HG03439 (cell line): Measurements from ENCODE around the gene NLE1.
"Not testable (repeated sequence)": the region's sequence is repeated elsewhere in the genome, so short reads cannot be mapped to it uniquely, and the experiment has no call there.

Source experiments
- ATAC-seq: cut with Tn5 transposase; IDR thresholded peaks from one replicate; pipeline ENCODE4 v1.9.1; 2021; ENCODE audit warnings: mild to moderate bottlenecking, moderate library complexity; ENCODE audit not compliant: unreplicated experiment

The NLE1 gene

DNA sequence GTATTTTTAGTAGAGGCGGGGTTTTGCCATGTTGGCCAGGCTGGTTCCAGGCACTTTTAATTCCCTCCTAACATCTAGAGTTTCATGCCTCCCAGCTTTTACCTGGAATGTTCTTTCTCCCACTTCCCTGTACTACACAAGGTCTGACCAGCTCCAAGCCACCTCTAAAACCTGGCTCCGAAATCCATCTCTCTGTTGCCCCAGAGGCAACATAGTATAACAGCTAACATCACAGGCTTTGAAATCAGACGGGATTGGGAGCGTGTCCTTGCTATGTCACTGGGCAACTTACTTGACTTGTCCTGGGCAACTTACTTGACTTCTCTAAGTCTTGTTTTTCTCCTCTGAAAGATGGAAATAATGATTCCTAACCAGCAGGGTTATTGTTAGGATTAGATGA, 20.7 kb upstream of the NLE1 start:
- ATAC-seq = no peak

DNA sequence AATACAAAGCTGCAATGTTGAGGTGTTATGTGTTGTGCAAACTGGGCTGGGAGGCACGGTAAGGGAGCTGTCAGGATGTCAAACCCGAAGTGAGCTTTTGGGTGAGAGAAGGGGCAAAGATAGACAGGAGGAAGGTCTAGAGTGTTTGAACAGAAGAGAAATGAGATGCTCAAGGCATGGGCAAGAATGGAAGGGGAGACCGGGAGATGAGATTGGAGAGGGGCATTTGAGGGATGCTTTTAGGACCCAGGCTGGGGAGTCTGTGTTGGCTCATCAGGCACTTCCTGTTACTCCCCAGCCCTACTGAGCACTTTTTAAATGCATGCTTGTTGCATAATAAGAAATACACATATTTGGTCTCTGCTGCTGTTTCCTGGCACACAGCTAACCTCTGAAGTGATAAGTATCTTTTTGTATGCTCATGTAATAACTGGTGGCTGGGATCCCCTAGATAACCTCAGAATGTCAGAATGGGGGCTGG, 19.2 kb upstream of the NLE1 start:
- ATAC-seq = no peak

DNA sequence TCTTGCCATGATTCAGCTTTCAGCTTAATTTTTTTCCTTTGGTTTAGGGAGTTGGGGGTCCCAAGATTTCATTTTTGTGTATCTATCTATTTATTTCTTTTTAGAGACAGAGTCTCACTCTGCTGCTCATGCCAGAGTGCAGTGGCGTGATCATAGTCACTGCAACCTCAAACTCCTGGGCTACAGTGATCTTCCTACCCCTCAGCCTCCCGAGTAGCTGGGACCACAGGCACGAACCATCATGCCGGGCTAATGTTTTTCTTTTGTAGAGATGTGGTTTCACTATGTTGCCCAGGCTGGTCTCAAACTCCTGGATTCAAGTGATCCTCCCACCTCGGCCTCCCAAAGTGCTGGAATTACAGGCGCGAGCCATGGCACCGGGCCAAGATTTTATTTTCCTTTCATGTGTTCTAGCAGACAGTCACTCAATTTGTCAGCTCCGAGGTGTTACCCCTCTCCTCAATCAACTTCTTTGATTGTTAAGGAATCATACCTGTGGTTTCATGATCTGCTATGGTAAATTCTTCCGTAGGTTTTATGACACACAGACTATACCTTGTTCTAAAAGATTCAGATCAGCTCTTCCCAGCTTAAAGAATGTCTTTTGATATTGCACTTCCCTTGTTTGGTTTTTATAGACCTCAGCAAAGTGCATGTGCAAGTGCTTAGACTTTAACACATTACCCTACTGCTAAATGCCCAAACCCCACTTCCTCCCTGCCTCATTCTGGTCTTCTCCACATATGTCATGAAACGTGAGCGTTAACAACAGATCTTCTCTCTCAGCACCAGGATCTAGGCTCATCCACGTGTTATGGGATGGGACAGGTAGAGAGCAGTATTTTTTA, 18.5 kb upstream of the NLE1 start:
- no peak for ATAC-seq

- ATAC-seq = no peak
Measured at GRCh38 chr17:35159940-35160339, 17.8 kb upstream of the NLE1 start.

GRCh38 chr17:35155246-35155645, 13.1 kb upstream of the NLE1 start:
- no peak for ATAC-seq

DNA sequence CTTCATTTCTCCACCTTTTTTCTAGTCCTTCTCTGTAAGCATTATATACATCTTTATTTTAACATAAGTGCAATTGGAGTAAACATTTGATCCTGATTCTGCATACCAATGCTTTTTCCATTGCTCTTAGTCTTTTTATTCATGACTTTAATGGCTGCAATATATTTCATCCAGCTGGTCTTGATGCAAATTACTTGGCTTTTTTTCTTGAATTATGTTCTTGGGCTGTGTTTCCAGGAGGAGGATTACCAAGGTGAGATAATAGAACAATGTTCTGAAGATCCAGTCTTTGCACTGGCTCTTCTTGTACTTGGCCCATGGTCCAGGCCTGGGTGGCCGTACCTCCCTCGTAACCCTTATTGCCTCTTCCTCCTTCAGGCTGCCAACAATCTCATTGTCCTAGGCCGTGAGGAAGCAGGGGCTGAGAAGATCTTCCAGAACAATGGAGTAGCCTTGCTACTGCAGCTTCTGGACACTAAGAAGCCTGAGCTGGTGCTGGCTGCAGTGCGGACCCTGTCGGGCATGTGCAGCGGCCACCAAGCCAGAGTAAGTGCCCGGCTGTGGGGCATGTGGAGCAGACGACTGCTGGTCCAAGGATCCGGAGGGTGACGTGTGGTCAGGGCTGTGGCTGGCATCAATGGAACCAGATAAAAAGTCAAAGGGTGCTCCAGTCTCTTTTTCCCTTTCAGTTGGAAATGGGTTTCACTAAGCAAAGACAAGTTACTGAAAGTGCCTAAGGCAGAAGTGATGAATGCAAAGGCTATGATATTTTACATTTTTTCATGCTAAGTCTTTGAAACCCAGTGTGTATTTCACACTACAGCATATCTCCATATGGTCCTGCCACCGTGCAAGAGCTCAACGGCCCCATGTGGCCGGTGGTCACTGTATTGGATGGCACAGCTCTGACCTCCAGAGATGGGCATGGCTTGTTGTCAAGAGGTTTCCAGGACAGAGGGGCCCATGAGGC, 12.4 kb upstream of the NLE1 start:
- no peak for ATAC-seq

GRCh38 chr17:35152421-35153140, 10.5 kb upstream of the NLE1 start:
- ATAC-seq = no peak

DNA sequence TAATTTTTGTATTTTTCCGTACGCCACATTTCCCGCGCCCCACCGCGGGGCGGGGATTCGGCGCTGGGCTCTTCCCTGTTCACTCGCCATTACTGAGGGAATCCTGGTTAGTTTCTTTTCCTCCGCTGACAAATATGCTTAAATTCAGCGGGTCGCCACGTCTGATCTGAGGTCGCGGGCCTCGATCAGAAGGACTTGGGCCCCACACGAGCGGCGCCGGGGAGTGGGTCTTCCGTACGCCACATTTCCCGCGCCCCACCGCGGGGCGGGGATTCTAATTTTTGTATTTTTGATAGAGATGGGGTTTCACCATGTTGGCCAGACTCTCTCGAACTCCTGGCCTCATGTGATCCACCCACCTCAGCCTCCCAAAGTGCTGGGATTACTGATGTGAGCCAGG, 9.0 kb upstream of the NLE1 start:
- ATAC-seq = not testable (repeated sequence)

GRCh38 chr17:35149941-35150340, 7.8 kb upstream of the NLE1 start:
- ATAC-seq = no peak

- ATAC-seq = no peak
Measured at GRCh38 chr17:35148144-35148543, 6.0 kb upstream of the NLE1 start.

- ATAC-seq = no peak
Measured at GRCh38 chr17:35147375-35147905, 5.3 kb upstream of the NLE1 start, which contains the start of gene UNC45B. Gene UNC45B, plus strand, starts transcription at chr17:35147817. Its CDS starts 447 bp downstream, at chr17:35148264.

DNA sequence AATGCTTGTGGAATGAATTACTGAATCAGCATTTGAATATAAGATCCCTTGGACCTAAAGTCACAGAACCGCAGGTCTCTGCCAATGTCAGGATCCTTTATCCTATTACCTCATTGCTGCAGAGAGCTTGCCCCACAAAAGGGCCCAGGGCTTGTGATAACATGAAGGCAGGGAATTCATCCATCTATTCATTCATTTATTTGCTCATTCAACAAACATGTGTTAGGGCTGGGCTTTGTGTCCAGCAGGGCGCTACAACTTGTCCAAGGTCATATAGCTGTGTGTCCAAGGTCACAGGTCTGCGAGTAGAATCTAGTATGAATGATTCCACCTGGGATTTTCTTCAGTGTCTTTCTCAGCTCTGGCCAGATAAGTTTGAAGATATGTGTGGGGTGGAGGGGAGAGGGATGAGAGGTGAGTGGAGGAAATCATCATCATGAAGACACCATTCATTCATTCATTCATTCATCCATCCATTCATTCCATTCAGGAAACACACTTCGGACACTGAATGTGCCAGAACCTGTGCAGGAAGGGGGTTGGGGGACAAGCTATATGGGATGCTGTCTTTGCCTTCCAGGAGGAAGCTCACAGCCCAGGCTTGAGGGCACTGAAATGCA, 4.2 kb upstream of the NLE1 start:
- no peak for ATAC-seq

- no peak for ATAC-seq
Measured at GRCh38 chr17:35144840-35145239, 2.7 kb upstream of the NLE1 start.

- no peak for ATAC-seq
Measured at GRCh38 chr17:35142467-35142796, 329 bp upstream of the NLE1 start.

DNA sequence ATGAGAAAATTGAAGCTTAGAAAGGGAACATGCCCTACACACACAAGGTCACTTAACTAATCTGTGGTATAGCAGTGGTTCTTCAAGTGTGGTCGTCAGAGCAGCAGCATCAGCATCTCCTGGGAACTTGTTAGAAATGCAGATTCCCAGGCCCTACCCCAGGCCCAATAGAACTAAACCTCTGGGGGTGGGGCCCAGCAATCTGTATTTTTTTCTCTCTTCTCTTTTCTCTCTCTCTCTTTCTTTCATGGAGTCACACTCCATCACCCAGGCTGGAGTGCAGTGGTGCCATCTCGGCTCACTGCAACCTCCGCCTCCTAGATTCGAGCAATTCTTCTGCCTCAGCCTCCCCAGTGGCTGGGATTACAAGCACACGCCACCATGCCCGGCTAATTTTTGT, 3.9 kb downstream of the NLE1 start:
- ATAC-seq = no peak

- no peak for ATAC-seq
Measured at GRCh38 chr17:35135322-35135721, 6.8 kb downstream of the NLE1 start.

- no peak for ATAC-seq
Measured at GRCh38 chr17:35132816-35133550, 9.1 kb downstream of the NLE1 start.

DNA sequence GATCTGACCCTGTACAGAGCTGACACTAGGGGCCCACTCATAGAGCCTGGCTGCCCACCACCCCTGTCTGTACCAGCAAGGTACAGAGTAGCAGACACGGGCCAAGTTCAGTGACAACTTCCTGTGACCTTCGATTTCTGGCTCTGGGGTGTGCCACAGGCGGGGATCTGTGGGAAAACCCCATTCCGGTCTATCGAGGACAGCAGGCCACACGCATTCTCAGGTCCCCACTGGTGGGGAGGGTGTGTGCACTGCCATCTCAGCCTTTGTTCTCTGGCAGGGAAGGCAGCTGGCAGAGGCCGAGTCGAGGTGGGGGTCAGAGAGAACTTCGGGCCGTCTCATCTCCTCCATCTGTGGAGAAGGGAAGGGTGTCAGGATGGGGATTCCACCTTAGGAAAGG, 10.0 kb downstream of the NLE1 start:
- ATAC-seq = no peak

DNA sequence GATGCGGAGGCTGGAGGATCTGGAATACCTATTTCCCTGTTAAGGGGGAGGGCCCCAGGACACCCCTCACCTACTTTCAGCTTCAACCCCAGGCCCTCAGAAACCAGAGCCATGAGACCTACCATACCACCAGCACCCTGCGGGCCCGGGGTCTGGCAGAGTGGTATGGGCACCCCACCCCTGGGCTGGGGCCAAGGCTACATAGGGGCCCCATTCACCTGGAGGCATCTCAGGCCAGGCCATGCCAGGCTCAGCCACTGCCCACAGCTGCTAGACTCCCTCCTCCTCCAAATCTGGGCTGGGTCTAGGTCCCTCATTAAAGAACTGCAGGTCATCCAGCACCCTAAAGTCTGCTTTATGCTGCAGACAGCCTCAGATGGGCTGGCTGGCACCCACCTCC, 11.7 kb downstream of the NLE1 start:
- no peak for ATAC-seq

DNA sequence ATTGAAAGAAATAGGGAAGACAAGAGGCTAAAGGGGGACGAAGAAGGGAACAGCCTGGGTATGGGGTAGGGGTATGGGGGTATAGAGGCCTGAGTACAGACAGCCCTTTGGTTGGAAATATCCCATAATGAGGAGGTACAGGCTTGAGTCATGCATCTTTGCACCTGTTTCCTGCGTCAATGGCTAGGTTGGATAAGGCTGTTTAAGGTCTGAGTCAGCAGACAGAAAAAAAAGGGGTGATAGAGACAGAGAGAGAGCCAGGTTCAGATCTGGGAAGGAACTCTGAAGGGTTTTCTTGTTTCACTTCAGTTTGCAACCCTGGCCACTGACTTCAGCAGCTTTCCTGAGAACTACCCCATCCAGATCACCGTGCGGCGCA, 12.1 kb downstream of the NLE1 start:
- no peak for ATAC-seq
